GM12872 (cell line): Measurements from ENCODE around the gene DCST1.

Source experiments
- TF ChIP-seq, protein P1 (sequence below): IDR thresholded peaks from 3 replicates; pipeline ENCODE4 v1.5.1; 2011; ENCODE audit warnings: low read depth, mild to moderate bottlenecking, low read length, moderate library complexity; ENCODE audit not compliant: insufficient read depth

DCST1 gene

DNA sequence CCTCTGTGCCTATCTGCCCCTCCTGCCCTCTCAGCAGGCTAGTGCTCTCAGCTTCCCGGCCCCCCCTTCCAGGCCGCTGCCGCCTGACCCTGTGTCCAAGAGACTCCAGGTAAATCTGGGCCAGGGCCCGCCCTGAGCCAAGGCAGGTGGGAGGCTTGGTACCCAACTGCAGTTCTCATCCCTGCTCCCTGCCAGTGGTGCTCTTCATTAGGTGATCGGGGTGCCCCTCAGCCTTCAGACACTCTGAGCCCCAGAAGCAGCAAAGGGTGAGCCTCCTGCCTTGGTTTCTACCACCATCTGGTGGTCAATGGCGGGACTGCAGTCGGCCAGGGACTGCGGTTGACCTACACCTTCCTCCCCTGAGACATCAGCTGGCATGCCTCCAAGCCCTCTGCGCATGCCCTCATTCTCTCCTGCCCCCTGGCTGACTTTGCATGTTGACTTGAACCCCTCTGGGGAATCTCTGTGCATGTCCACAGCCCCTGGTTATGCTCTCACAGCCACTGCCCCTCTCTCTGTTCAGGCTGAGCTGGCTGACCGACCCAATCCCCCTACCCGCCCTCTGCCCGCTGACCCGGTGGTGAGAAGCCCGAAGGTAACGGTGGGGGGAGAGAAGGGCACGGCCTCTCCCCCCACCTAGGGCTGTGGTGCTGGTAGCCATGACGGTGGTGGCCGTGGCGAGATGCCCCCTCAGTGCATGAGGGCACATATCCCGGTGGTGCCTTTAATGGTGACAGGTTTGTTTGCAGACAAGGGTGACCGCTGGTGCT, 27.9 kb downstream of the DCST1 start:
- TF ChIP-seq, protein P1, sequence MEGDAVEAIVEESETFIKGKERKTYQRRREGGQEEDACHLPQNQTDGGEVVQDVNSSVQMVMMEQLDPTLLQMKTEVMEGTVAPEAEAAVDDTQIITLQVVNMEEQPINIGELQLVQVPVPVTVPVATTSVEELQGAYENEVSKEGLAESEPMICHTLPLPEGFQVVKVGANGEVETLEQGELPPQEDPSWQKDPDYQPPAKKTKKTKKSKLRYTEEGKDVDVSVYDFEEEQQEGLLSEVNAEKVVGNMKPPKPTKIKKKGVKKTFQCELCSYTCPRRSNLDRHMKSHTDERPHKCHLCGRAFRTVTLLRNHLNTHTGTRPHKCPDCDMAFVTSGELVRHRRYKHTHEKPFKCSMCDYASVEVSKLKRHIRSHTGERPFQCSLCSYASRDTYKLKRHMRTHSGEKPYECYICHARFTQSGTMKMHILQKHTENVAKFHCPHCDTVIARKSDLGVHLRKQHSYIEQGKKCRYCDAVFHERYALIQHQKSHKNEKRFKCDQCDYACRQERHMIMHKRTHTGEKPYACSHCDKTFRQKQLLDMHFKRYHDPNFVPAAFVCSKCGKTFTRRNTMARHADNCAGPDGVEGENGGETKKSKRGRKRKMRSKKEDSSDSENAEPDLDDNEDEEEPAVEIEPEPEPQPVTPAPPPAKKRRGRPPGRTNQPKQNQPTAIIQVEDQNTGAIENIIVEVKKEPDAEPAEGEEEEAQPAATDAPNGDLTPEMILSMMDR = peak; percentile 100

DNA sequence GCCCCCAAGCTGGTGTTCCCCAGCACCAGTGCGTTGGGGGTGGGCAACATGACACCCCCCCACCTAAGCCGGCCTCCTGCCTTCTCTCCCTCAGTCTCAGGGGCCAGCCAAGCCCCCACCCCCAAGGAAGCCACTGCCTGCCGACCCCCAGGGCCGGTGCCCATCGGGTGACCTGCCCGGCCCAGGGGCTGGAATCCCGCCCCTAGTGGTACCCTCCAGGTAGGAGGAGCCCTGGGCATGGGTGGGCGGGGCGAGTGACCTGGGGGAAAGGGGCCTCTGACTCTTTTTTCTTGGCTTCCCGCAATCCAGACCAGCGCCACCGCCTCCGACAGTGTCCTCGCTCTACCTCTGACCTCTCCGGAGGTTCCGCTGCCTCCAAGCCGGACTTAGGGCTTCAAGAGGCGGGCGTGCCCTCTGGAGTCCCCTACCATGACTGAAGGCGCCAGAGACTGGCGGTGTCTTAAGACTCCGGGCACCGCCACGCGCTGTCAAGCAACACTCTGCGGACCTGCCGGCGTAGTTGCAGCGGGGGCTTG, 28.6 kb downstream of the DCST1 start:
- TF ChIP-seq, protein P1 = peak; percentile 28; the same call in 2 of the 3 replicates

DNA sequence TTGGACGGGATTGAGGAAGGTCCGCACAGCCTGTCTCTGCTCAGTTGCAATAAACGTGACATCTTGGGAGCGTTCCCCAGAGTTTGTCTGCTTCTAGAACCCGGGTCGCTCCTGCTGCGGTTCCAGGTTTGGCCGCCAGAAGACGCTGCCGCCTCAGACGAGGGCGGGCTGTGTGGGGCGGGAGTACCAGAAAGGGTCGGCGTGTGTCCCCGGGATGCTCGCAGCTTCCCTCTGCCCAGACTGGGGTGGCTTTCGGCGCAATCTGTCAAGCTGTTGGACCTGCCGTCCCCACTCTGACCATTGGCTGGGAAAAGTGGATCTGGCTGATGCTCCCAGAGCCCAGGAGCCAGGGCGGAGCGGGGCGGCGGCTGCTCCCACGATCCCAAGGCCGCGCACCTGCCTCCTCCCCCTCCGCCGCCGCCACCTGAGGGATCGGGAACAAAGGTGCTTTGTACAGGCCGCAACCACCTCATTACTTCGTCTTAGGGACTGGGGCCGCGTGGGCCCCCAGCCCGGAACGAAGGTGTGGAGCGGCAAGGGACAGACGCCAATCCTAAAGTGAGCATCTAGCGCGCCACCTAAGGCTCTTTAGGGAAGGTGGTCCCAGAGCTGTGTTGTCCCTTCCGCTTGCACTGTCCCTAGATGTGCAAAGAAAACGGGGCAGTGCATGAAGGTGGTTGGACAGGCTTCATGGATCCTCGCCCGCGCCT, 29.2 kb downstream of the DCST1 start:
- TF ChIP-seq, protein P1 = peak; percentile 99

DNA sequence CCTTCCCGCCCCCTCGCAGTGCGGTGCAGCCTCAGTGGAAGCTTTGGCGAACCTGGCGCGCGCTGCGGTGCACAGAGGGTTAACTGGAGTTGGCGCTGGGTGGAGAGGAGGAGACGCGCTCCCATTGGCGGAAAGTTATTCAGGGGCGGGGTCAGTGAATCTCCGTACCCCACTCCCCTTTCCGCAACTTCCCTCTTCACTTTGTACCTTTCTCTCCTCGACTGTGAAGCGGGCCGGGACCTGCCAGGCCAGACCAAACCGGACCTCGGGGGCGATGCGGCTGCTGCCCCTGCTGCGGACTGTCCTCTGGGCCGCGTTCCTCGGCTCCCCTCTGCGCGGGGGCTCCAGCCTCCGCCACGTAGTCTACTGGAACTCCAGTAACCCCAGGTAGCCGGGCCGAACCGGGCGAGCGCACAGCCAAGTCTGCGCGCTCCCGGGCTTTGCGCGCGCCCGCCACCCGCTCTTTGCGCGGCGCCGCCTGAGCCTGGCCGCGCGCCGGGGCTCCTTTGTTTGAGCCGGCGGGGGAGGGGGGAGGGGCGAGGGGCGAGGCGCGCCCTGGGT, 30.0 kb downstream of the DCST1 start, which contains the start of gene EFNA4:
Gene EFNA4 (plus strand): TSS at position 191 of the 561 bp plus-strand sequence. CDS start 84 bp downstream, at position 275.
- TF ChIP-seq, protein P1 = no peak

DNA sequence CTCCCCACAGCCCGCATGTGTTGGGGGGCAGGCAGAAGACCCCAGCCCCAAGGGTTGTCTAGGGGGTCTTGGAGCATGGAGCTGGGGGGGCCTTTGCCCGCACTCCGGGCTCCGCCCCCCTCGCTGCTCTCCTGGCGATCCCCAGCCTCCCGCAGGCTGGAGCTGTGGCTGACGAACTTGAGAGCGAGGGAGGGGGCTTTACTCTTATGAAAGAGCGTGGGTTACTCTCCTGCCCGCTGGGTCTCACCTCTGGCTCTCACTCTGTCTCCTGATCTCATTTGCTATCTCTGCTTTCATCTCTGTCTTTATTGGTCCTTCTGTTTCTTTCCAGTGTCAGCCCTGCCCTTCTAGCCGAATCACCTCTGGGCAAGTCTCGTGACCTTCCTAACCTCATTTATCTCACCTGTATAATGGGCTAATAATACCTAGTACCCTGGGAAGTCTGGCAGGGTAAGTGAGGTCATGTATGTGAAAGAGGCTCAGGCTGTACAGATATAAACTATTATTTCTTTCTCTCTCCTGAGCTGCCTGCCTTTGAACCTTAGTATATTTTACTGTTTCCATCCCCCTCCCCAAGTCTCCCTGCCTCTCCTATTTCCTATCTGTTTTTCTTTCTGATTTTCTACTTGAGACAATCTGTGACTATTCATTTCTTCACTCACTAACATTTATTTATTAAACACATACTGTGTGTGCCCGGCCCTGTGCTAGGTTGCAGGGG, 30.6 kb downstream of the DCST1 start:
- TF ChIP-seq, protein P1 = no peak

DNA sequence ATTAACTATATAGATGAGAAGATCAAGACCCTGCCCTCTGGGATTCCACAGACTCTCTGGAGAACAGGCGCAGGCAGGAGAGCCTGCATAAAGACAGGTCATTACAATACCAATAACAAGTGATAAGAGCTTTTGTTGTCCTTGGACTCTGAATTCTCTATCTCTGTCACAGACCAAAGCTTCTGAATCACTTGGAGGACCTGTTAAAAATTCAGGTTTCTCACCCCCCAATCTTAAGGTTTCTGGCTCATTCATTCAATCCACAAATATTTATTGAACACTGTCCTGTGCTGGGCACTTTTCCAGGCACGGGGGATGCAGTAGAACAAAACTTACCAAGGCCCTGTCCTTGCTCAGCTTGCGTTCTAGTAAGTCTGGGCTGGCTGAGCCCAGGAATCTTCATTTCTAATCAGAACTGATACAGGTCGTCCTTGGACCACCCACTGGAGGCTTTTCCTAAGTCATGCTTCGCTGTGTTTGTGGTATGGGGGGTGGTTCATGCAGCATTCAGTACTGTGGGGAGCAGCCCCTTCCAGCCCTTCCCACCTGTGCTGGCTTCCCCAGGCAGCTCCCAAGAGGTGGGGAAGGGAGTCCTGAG, 31.3 kb downstream of the DCST1 start:
- TF ChIP-seq, protein P1 = no peak
